ENCODE measurements around the gene CISD2. TPM values are rescaled to one million over a fixed set of nuclear protein-coding genes. Genes with fewer than 3 reads are reported as not detected.

Gene CISD2
- total RNA-seq, 3 donors from 2014 or later (not counting 1 experiment from before 2014, with no cell fraction given): 11.2 to 13.8 (median 13.5) TPM

- no peaks in the 10 kb centered on the region for H3K27me3 Mint-ChIP-seq (ENCODE audit: low read depth in 2 of 2)
- ATAC-seq: no peak
- H3K27ac ChIP-seq (ENCODE audit: low read length): no peak overlapping the region
- H3K9me3 ChIP-seq (ENCODE audit: control insufficient read depth, insufficient read depth, low read length): no peaks in the 10 kb centered on the region
- intact Hi-C loops (cut with micrococcal nuclease): no loop called here
- no peak for TF ChIP-seq CTCF (IDR thresholded peaks at IDR 0.05)
- no peaks in the 10 kb centered on the region for H3K4me1 ChIP-seq (ENCODE audit: control insufficient read depth, insufficient read depth, low read length)
- no peaks in the 10 kb centered on the region for H3K4me1 Mint-ChIP-seq
- H3K9me3 Mint-ChIP-seq: no peaks in the 10 kb centered on the region
- no peaks in the 10 kb centered on the region for H3K27me3 ChIP-seq (ENCODE audit: control insufficient read depth, insufficient read depth, low read length)
- H3K36me3 Mint-ChIP-seq: no peaks in the 10 kb centered on the region
- no peak overlapping the region for H3K4me3 ChIP-seq (ENCODE audit: low read length)
- H3K27ac Mint-ChIP-seq: no peak overlapping the region
- H3K36me3 ChIP-seq (ENCODE audit: control insufficient read depth, insufficient read depth, low read length): peaks cover 3% of the 10 kb centered on the region
- no peak overlapping the region for H3K4me3 Mint-ChIP-seq
- DNase-seq: no peak
Measured at GRCh38 chr4:102843273-102843672, 25.5 kb upstream of the CISD2 start.

- H3K36me3 Mint-ChIP-seq: no peaks in the 10 kb centered on the region
- H3K27me3 Mint-ChIP-seq (ENCODE audit: low read depth in 2 of 2): no peaks in the 10 kb centered on the region
- no peaks in the 10 kb centered on the region for H3K9me3 Mint-ChIP-seq
- no peak for ATAC-seq
- Histone ChIP-seq H3K27ac (ENCODE audit: low read length) (no peak overlapping the region), H3K4me3 (ENCODE audit: low read length) (no peak overlapping the region), H3K27me3 (ENCODE audit: control insufficient read depth, insufficient read depth, low read length) (no peaks in the 10 kb centered on the region), H3K4me1 (ENCODE audit: control insufficient read depth, insufficient read depth, low read length) (no peaks in the 10 kb centered on the region), H3K36me3 (ENCODE audit: control insufficient read depth, insufficient read depth, low read length) (peaks cover 3% of the 10 kb centered on the region), H3K9me3 (ENCODE audit: control insufficient read depth, insufficient read depth, low read length) (no peaks in the 10 kb centered on the region)
- no peaks in the 10 kb centered on the region for H3K4me1 Mint-ChIP-seq
- no peak overlapping the region for H3K4me3 Mint-ChIP-seq
- no peak for TF ChIP-seq CTCF (IDR thresholded peaks at IDR 0.05)
- H3K27ac Mint-ChIP-seq: no peak overlapping the region
- 83% methylated on average over 1 of the region's 1 CpG for WGBS (ENCODE audit: insufficient coverage)
- DNase-seq: no peak
- intact Hi-C loops (cut with micrococcal nuclease): no loop called here
Measured at GRCh38 chr4:102843938-102844337, 24.9 kb upstream of the CISD2 start.

GRCh38 chr4:102847687-102848086 is 21.1 kb upstream of the CISD2 start:
- Histone ChIP-seq H3K4me1 (ENCODE audit: control insufficient read depth, insufficient read depth, low read length) (no peaks in the 10 kb centered on the region), H3K9me3 (ENCODE audit: control insufficient read depth, insufficient read depth, low read length) (no peaks in the 10 kb centered on the region), H3K4me3 (ENCODE audit: low read length) (no peak overlapping the region), H3K27ac (ENCODE audit: low read length) (no peak overlapping the region), H3K27me3 (ENCODE audit: control insufficient read depth, insufficient read depth, low read length) (no peaks in the 10 kb centered on the region), H3K36me3 (ENCODE audit: control insufficient read depth, insufficient read depth, low read length) (no peaks in the 10 kb centered on the region)
- H3K9me3 Mint-ChIP-seq: no peaks in the 10 kb centered on the region
- no peaks in the 10 kb centered on the region for H3K36me3 Mint-ChIP-seq
- WGBS (ENCODE audit: insufficient coverage): 100% methylated on average over 8 of the region's 8 CpGs
- H3K27me3 Mint-ChIP-seq (ENCODE audit: low read depth in 2 of 2): no peaks in the 10 kb centered on the region
- H3K4me1 Mint-ChIP-seq: peaks cover 0 to 5% of the 10 kb centered on the region in 2 donors
- ATAC-seq (no peak), DNase-seq (no peak)
- intact Hi-C loops (cut with micrococcal nuclease): no loop called here
- H3K4me3 Mint-ChIP-seq: no peak overlapping the region
- no peak for TF ChIP-seq CTCF (IDR thresholded peaks at IDR 0.05)
- no peak overlapping the region for H3K27ac Mint-ChIP-seq

GRCh38 chr4:102849579-102850104 is 19.1 kb upstream of the CISD2 start:
- Mint-ChIP-seq H3K27ac (no peak overlapping the region), H3K27me3 (ENCODE audit: low read depth in 2 of 2) (no peaks in the 10 kb centered on the region), H3K4me1 (peaks cover 0 to 5% of the 10 kb centered on the region in 2 donors), H3K9me3 (no peaks in the 10 kb centered on the region), H3K4me3 (no peak overlapping the region), H3K36me3 (no peaks in the 10 kb centered on the region)
- DNase-seq: no peak
- no peaks in the 10 kb centered on the region for H3K36me3 ChIP-seq (ENCODE audit: control insufficient read depth, insufficient read depth, low read length)
- no peak for TF ChIP-seq CTCF (IDR thresholded peaks at IDR 0.05)
- 42% methylated on average over 3 of the region's 3 CpGs for WGBS (ENCODE audit: insufficient coverage)
- no peaks in the 10 kb centered on the region for H3K9me3 ChIP-seq (ENCODE audit: control insufficient read depth, insufficient read depth, low read length)
- no peak overlapping the region for H3K27ac ChIP-seq (ENCODE audit: low read length)
- no peak overlapping the region for H3K4me3 ChIP-seq (ENCODE audit: low read length)
- intact Hi-C loops (cut with micrococcal nuclease): no loop called here
- no peak for ATAC-seq
- H3K27me3 ChIP-seq (ENCODE audit: control insufficient read depth, insufficient read depth, low read length): no peaks in the 10 kb centered on the region
- H3K4me1 ChIP-seq (ENCODE audit: control insufficient read depth, insufficient read depth, low read length): no peaks in the 10 kb centered on the region

Measured in natural killer cell (primary cell).